Kidney (tissue), 14 donors: ENCODE results near the gene HLA-G. TPM values are rescaled to one million over a fixed set of nuclear protein-coding genes. Genes with fewer than 3 reads are reported as not detected.

Source experiments
- DNase-seq, 5 donors: peaks; one replicate each; pipeline ENCODE4 v3.0.0-alpha.2; 2013 to 2020
- FAIRE-seq: peaks from 2 replicates; lab custom pipeline; 2012; peaks lifted over from hg19 to GRCh38; lab: Jason Lieb, UNC
- H3K27ac ChIP-seq, 2 donors: one replicate each; pipeline ENCODE4 v1.7.0; 2013; ENCODE audit warnings: low read depth in 2 of 2, low read length in 2 of 2, inconsistent platforms in 1 of 2
- H3K27me3 ChIP-seq: one replicate; pipeline ENCODE4 v1.7.1; 2013; ENCODE audit warnings: low read length, inconsistent platforms; ENCODE audit not compliant: control insufficient read depth, insufficient read depth
- H3K36me3 ChIP-seq, 3 donors: one replicate each; pipeline versions ENCODE4 v1.7.0 to v1.7.1; 2013; ENCODE audit warnings: low read length in 3 of 3, control low read depth in 1 of 3, inconsistent platforms in 1 of 3; ENCODE audit not compliant: insufficient read depth in 3 of 3, control insufficient read depth in 2 of 3
- H3K4me1 ChIP-seq, 3 donors: one replicate each; pipeline versions ENCODE4 v1.7.0 to v1.7.1; 2013; ENCODE audit warnings: low read length in 3 of 3, inconsistent platforms in 1 of 3, low read depth in 1 of 3; ENCODE audit not compliant: control insufficient read depth in 2 of 3, insufficient read depth in 2 of 3
- H3K4me3 ChIP-seq, 3 donors: one replicate each; pipeline versions ENCODE4 v1.7.0 to v1.8.1; 2013; ENCODE audit warnings: low read length in 3 of 3, control low read depth in 1 of 3, inconsistent platforms in 1 of 3
- H3K9ac ChIP-seq, 3 donors: one replicate each; pipeline versions ENCODE4 v1.7.0 to v1.7.1; 2013; ENCODE audit warnings: low read length in 3 of 3, control low read depth in 1 of 3, inconsistent platforms in 1 of 3
- H3K9me3 ChIP-seq, 3 donors: one replicate each; pipeline versions ENCODE4 v1.7.0 to v1.7.1; 2013; ENCODE audit warnings: low read length in 3 of 3, control low read depth in 1 of 3, inconsistent platforms in 1 of 3; ENCODE audit not compliant: control insufficient read depth in 2 of 3, insufficient read depth in 1 of 3
- CTCF ChIP-seq: IDR thresholded peaks from 3 replicates; pipeline ENCODE4 v1.5.1; 2012; ENCODE audit warnings: mild to moderate bottlenecking, moderate library complexity, borderline replicate concordance; ENCODE audit not compliant: insufficient read depth; ENCODE audit errors: extremely low read depth
- intact Hi-C: fragments of 100-400 bp; cut with DNase I; formaldehyde crosslinking; loops from one replicate; pipeline ENCODE4 v1.11.1; 2022
- polyA plus RNA-seq: library from polyadenylated mRNA; stranded (reverse); fragments of 350-450 nt; fragmentation: Illumina TruSeq; extraction: RNeasy Lipid Tissue Mini Kit (QIAGEN cat#74804); gene quantifications from one replicate; pipeline ENCODE4 v1.2.3, GENCODE V29; 2014; ENCODE audit warnings: low read depth, low replicate concordance; ENCODE audit not compliant: insufficient read depth
- total RNA-seq: library from RNA; stranded (reverse); fragmentation: NEBNext Ultra II Directional; extraction: Animal tissue kit (Norgen Biotek cat#: 25700); gene quantifications from one replicate; pipeline ENCODE4 v1.2.1, GENCODE V29; 2021
- donor health status: control.
- donor health status: control.
- donor health status: control.
- donor health status: control.
- donor health status: control.
- donor health status: DM: yes; HTN: yes; CAD: no.
- donor health status: Normal renal cell carcinoma (clear cell type).

HLA-G gene
- total and polyA plus RNA-seq, 2 donors from 2014 or later = 0.35 to 0.37 TPM

- Histone ChIP-seq H3K4me3 (no peak overlapping the region), H3K4me1 (peaks cover 0 to 4% (median 0%) of the 10 kb centered on the region in 3 donors), H3K9me3 (peaks cover 0 to 1% (median 0%) of the 10 kb centered on the region in 3 donors), H3K36me3 (no peaks in the 10 kb centered on the region), H3K9ac (no peak overlapping the region), H3K27me3 (peaks cover 17% of the 10 kb centered on the region), H3K27ac (no peak overlapping the region)
- peak; percentile 96 for TF ChIP-seq CTCF
- FAIRE-seq = no peak
- intact Hi-C loops = no loop called here
- DNase-seq = peak; percentile 78 to 89 (median 83)
These were observed 20.4 kb downstream of the HLA-G start for GRCh38 chr6:29847871-29848630.

DNA sequence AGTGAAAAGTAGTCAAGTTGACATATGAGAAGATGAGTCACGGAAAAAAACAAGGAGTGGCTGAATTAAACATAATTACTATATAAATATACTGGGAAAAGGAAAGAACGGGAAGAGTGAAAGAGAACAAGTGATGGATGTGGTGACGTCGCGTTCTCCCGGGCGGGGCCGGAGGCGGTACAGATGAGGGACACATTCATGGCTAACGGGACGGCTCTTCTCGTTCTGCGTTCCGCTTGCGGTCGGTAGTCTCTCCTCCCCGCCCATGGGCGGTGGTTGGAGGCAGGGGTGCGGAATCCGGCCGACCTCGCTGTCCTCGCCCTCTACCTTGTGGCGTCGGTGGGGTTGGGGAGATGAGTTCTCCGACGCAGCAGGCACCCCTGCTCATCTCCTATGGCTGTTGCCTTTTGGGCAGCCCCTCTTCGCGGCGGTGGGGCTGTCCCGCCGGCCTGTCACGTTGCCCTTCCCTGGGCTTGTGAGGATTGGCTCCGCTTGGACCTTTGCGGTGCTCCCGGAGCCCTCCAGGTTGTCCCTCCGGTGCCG lies 22.5 kb downstream of the HLA-G start:
- H3K4me3 ChIP-seq = peak overlapping the region in 1 of 3 donors; percentile 38
- H3K27me3 ChIP-seq = peaks cover 17% of the 10 kb centered on the region
- H3K36me3 ChIP-seq = no peaks in the 10 kb centered on the region
- intact Hi-C loops = loop anchor here (5.0 kb wide), 1 partner anchor 167 kb away; no protein-coding TSS in a partner anchor
- no peak for TF ChIP-seq CTCF
- H3K4me1 ChIP-seq = peaks cover 0 to 4% (median 0%) of the 10 kb centered on the region in 3 donors
- H3K9me3 ChIP-seq = no peaks in the 10 kb centered on the region
- FAIRE-seq = no peak
- H3K9ac ChIP-seq = no peak overlapping the region
- H3K27ac ChIP-seq = no peak overlapping the region
- DNase-seq = no peak

- FAIRE-seq (no peak), DNase-seq (no peak)
- Histone ChIP-seq H3K9me3 (no peaks in the 10 kb centered on the region), H3K4me1 (peaks cover 0 to 4% (median 0%) of the 10 kb centered on the region in 3 donors), H3K27me3 (peaks cover 17% of the 10 kb centered on the region), H3K27ac (no peak overlapping the region), H3K36me3 (no peaks in the 10 kb centered on the region), H3K9ac (no peak overlapping the region), H3K4me3 (no peak overlapping the region)
- intact Hi-C loops = loop anchor here (5.0 kb wide), 1 partner anchor 166 kb away; no protein-coding TSS in a partner anchor
- TF ChIP-seq CTCF = no peak
These were observed 23.6 kb downstream of the HLA-G start for GRCh38 chr6:29851190-29851589.
